ENCODE results near the gene SPATA9. TPM values are rescaled to one million over a fixed set of nuclear protein-coding genes. Genes with fewer than 3 reads are reported as not detected.
A peak's percentile ranks its signal among the peaks of the same experiment; 100 is the strongest.

Gene SPATA9
- total RNA-seq, 1 donor from 2014 or later, result 0.67 TPM

- Mint-ChIP-seq H3K4me3 (ENCODE audit: unreplicated experiment) (no peak overlapping the region), H3K27me3 (ENCODE audit: low read depth) (no peaks in the 10 kb centered on the region), H3K9me3 (ENCODE audit: low read depth) (no peaks in the 10 kb centered on the region), H3K4me1 (ENCODE audit: low read depth) (peaks cover 46% of the 10 kb centered on the region), H3K27ac (ENCODE audit: unreplicated experiment) (peak overlapping the region; percentile 30), H3K36me3 (ENCODE audit: low read depth) (no peaks in the 10 kb centered on the region)
- TF ChIP-seq, protein P1, sequence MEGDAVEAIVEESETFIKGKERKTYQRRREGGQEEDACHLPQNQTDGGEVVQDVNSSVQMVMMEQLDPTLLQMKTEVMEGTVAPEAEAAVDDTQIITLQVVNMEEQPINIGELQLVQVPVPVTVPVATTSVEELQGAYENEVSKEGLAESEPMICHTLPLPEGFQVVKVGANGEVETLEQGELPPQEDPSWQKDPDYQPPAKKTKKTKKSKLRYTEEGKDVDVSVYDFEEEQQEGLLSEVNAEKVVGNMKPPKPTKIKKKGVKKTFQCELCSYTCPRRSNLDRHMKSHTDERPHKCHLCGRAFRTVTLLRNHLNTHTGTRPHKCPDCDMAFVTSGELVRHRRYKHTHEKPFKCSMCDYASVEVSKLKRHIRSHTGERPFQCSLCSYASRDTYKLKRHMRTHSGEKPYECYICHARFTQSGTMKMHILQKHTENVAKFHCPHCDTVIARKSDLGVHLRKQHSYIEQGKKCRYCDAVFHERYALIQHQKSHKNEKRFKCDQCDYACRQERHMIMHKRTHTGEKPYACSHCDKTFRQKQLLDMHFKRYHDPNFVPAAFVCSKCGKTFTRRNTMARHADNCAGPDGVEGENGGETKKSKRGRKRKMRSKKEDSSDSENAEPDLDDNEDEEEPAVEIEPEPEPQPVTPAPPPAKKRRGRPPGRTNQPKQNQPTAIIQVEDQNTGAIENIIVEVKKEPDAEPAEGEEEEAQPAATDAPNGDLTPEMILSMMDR (IDR thresholded peaks at IDR 0.05), result no peak
- DNase-seq (ENCODE audit: low spot score), result no peak
Observed at GRCh38 chr5:95667678-95668077, 15.1 kb downstream of the SPATA9 start.

DNA sequence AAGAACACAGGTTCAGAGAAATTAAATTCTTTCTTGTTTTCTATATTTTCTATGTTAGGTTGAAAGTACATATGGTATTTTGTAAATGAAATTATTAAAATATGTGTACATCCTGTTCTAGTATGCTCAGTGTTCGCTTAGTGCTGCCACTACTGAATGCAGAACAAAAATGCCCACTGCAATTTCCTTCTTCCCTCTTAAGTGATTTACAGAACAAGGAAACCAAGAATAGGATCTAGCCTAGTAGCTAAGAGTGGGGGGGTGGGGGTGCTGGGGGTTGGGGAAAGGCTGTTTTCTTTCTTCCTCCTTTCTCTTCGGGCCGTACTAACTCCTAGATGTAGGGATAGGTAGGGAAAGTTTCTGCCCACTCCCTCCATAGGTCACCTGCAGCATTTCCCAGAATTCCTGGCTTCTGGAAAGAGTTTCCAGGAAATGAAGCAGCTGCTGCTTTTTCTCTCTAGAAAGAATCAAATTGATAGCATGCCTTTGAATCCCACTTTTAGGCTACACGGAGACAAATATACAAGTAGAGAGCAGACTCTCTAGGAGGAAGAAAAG, 15.7 kb downstream of the SPATA9 start:
- Mint-ChIP-seq H3K4me3 (ENCODE audit: unreplicated experiment) (no peak overlapping the region), H3K27me3 (ENCODE audit: low read depth) (no peaks in the 10 kb centered on the region), H3K4me1 (ENCODE audit: low read depth) (peaks cover 43% of the 10 kb centered on the region), H3K9me3 (ENCODE audit: low read depth) (no peaks in the 10 kb centered on the region), H3K36me3 (ENCODE audit: low read depth) (no peaks in the 10 kb centered on the region), H3K27ac (ENCODE audit: unreplicated experiment) (no peak overlapping the region)
- no peak for DNase-seq (ENCODE audit: low spot score)
- TF ChIP-seq, protein P1 (IDR thresholded peaks at IDR 0.05), result no peak

- no peak overlapping the region for H3K27ac Mint-ChIP-seq (ENCODE audit: unreplicated experiment)
- H3K4me1 Mint-ChIP-seq (ENCODE audit: low read depth), result peaks cover 25% of the 10 kb centered on the region
- H3K36me3 Mint-ChIP-seq (ENCODE audit: low read depth), result no peaks in the 10 kb centered on the region
- no peak for DNase-seq (ENCODE audit: low spot score)
- TF ChIP-seq, protein P1 (IDR thresholded peaks at IDR 0.05), result peak; percentile 99
- H3K4me3 Mint-ChIP-seq (ENCODE audit: unreplicated experiment), result no peak overlapping the region
- no peaks in the 10 kb centered on the region for H3K27me3 Mint-ChIP-seq (ENCODE audit: low read depth)
- no peaks in the 10 kb centered on the region for H3K9me3 Mint-ChIP-seq (ENCODE audit: low read depth)
Observed at GRCh38 chr5:95664204-95664786, 18.5 kb downstream of the SPATA9 start.

- no peak overlapping the region for H3K27ac Mint-ChIP-seq (ENCODE audit: unreplicated experiment)
- no peak for DNase-seq (ENCODE audit: low spot score)
- TF ChIP-seq, protein P1 (IDR thresholded peaks at IDR 0.05), result no peak
- H3K9me3 Mint-ChIP-seq (ENCODE audit: low read depth), result no peaks in the 10 kb centered on the region
- H3K27me3 Mint-ChIP-seq (ENCODE audit: low read depth), result no peaks in the 10 kb centered on the region
- peaks cover 13% of the 10 kb centered on the region for H3K4me1 Mint-ChIP-seq (ENCODE audit: low read depth)
- H3K36me3 Mint-ChIP-seq (ENCODE audit: low read depth), result no peaks in the 10 kb centered on the region
- H3K4me3 Mint-ChIP-seq (ENCODE audit: unreplicated experiment), result no peak overlapping the region
Observed at GRCh38 chr5:95662946-95663345, 19.8 kb downstream of the SPATA9 start.

GRCh38 chr5:95660060-95660459, 22.7 kb downstream of the SPATA9 start:
- Mint-ChIP-seq H3K36me3 (ENCODE audit: low read depth) (no peaks in the 10 kb centered on the region), H3K4me1 (ENCODE audit: low read depth) (peaks cover 6% of the 10 kb centered on the region), H3K4me3 (ENCODE audit: unreplicated experiment) (no peak overlapping the region), H3K27ac (ENCODE audit: unreplicated experiment) (no peak overlapping the region), H3K27me3 (ENCODE audit: low read depth) (no peaks in the 10 kb centered on the region), H3K9me3 (ENCODE audit: low read depth) (no peaks in the 10 kb centered on the region)
- DNase-seq (ENCODE audit: low spot score), result no peak
- TF ChIP-seq, protein P1 (IDR thresholded peaks at IDR 0.05), result no peak

Measured in chondrocyte (in vitro differentiated cells).